Raji (cell line): ENCODE results near the gene PPBP.

Source experiments
- POLR2A ChIP-seq: IDR thresholded peaks from 2 replicates; pipeline ENCODE4 v1.6.1; 2011; ENCODE audit warnings: low read depth, low read length, control low read depth; ENCODE audit not compliant: insufficient read depth

The PPBP gene

DNA sequence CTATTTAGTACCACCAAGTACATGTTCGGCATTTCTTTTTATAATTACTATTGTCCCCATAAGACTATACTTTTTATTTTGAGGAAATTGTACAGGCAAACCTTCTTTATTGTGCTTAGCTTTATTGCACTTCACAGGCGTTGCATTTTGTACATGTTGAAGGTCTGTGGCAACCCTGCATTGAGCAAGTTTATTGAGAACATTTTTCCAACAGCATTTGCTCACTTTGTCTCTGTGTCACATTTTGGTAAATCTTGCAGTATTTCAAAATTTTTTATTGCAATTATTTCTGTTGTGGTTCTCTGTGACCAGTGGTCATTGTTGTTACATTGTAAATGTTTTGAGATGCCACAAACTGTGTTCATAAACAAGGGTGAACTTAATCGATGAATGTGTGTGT is 21.3 kb upstream of the PPBP start:
- TF ChIP-seq POLR2A = no peak

- TF ChIP-seq POLR2A = no peak
These were observed 18.1 kb upstream of the PPBP start for GRCh38 chr4:74006009-74006476.

- no peak for TF ChIP-seq POLR2A
These were observed 17.5 kb upstream of the PPBP start for GRCh38 chr4:74005528-74005927.

- no peak for TF ChIP-seq POLR2A
These were observed 16.7 kb upstream of the PPBP start for GRCh38 chr4:74004668-74005067.

- TF ChIP-seq POLR2A = no peak
These were observed 12.3 kb upstream of the PPBP start for GRCh38 chr4:74000301-74000700.

DNA sequence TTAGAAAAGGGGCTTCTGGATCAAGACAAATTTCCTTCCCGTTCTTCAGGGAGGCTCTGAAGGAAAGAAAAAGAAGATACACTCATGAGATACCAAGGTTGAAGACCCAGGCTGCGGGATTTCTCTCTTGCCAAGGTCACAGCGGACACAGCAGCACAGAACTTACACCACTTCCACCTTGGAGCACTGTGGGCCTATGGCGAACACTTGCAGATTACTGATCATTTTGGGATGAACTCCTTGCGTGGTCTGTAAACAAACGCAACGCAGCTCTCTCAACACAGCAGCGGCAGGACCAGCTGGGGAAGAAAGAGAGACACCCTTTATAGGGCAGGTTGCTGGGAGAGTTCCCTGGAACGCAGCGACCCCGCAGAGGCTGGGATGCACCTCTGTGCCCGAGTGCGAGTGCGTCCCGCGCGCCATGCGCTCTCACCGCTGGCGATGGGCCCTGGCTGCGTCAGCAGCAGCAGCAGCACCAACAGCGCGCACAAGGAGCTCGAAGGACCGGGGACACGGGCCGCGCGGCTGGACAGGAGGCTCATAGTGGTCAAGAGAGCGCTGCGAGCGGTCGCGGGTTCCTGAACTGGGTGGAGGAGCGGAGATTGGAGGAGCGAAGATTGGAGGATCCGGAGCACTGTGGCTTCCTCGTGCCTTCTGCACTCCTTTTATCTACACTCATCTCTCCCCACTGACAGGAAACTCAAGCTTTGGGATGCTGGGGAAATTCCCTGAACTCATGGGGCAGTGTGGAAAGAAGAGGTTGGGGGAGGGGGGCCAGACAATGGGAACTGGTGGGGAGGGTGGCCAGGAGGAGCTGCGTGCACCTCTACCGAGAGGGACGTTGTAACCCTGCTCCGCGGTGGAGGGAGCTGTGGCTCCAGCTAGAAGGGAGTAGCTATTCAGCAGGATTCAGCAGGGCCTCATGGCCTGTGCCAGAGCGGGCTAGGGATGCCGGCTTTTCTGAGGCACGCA is 10.3 kb upstream of the PPBP start, which contains the start of gene CXCL5:
Gene CXCL5 (minus strand): TSS at position 638 of the 972 bp plus-strand sequence. CDS start 96 bp downstream, at position 542.
- TF ChIP-seq POLR2A = no peak

GRCh38 chr4:73992050-73992449 is 4.1 kb upstream of the PPBP start:
- TF ChIP-seq POLR2A = no peak

DNA sequence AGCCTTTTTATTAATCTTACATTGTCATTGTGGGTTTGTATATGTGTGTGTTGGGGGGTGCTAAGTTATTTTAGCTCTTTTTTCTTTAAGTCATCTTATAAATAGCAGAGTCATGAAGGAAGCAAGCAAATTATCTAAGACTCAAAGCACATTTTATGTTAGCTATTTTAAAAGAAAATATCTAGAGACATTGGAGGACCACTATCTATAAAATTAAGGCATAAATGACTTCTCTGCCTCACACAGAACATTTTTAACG is 3.7 kb upstream of the PPBP start:
- TF ChIP-seq POLR2A = no peak

GRCh38 chr4:73990988-73991741 is 3.2 kb upstream of the PPBP start:
- no peak for TF ChIP-seq POLR2A

DNA sequence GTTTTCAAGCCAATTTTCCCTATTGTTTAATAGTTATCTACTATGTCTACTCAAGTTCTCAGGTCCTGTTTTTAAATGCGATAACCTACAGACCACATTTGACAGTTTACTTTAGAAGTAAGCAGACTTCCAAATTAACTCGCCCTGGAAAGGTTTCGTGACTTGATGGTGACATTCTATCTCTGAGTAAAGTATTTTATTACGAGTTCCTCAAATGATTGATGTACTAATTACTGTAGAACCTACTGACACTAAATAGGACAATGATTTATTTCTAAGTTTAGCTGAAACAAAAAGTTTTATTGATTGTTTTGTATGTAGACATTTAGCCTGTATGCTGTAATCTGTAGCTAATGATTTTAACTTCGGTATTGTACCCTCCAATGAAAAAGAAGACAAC is 1.9 kb upstream of the PPBP start:
- no peak for TF ChIP-seq POLR2A

- no peak for TF ChIP-seq POLR2A
These were observed 1.0 kb upstream of the PPBP start for GRCh38 chr4:73989031-73989430.

DNA sequence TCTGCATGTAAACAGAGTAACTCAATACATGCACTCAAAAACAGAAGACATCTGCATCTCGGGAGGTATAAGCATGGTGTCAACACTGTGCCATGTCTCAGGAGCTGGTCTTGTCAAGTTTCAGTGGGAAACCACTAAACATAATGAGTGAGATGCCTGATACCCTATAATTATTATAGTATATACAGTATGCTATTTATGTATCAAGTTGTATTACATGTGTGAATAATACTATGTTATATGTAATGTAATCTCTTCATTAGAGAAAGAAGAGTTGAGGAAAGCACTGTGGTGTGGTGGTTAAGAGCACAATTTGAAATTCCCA is 2.5 kb downstream of the PPBP start:
- no peak for TF ChIP-seq POLR2A

- TF ChIP-seq POLR2A = no peak
These were observed 3.1 kb downstream of the PPBP start for GRCh38 chr4:73984736-73985527.

- no peak for TF ChIP-seq POLR2A
These were observed 8.5 kb downstream of the PPBP start for GRCh38 chr4:73979407-73979957.

DNA sequence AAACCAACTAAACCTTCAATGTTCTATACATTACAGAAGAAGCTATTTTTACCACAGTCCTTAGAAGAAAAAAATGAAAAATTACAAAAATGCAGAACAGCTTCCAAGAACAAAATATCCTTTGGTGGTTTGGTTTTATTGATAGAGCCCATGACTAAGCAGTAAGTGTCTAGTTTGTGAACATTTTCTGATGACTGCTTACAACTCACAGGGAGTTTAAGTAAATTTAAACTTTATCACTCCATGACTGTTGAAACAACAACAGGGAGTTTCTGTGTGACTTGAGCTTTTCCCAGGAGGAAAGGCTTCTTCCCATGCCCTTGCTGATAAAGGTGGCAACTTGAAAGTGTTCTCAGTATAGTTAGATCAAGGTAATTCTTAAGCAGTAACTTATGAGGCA is 9.1 kb downstream of the PPBP start:
- no peak for TF ChIP-seq POLR2A
